Retinal pigment epithelial cell (primary cell): ENCODE measurements around the gene ICAM4.

Experiments
- DNase-seq: peaks from one replicate; pipeline ENCODE4 v3.0.0-alpha.2; 2010; ENCODE audit warnings: low read depth
- H3K4me3 ChIP-seq: 2 replicates; pipeline ENCODE4 v1.5.1; 2011; ENCODE audit warnings: mild to moderate bottlenecking, low read length, control low read depth, moderate library complexity
- TF ChIP-seq, protein P1 (sequence below): conservative IDR thresholded peaks from 2 replicates; pipeline ENCODE4 v1.5.1; 2011; ENCODE audit warnings: low read depth, low read length, control low read depth, inconsistent platforms

The ICAM4 gene

DNA sequence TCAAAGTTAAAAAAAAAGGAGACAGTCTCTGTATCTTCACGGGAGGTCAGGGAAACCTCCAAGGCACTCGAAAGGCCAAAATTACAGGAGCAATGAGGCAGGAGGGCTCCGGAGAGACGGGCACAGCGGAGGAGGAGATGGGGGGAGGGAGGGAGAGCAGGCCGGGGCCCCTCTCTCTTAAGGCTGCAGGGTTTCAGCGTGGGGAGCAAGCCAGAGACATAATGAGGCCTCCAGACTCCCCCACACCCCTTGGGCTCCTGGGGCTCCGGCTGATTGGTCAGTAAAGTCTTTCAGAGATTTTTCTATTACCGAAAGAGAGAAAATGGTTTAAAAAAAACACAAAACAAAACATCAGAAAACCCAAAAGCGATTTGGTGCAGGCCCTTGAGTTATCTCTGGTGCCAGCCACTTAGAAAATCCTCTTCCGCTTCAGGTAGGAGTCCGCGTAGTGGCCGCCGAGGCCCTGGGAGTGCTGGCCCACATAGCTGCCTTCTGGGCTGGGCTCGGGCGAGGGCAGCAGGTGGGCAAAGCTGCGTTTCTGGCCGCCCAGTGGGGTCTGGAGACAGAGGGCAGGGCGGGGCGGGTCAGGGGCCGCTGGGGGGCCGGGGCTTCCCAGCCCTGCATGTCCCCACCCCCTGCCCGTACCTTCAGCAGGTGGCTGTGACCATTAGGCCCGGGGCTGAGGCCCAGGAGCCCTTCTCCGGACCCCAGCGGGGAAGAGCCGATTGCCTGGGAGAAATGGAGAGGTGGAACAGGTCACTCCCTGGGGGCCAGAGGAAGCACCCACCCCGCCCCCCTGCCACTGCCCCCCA is 30.5 kb downstream of the ICAM4 start:
- TF ChIP-seq, protein P1, sequence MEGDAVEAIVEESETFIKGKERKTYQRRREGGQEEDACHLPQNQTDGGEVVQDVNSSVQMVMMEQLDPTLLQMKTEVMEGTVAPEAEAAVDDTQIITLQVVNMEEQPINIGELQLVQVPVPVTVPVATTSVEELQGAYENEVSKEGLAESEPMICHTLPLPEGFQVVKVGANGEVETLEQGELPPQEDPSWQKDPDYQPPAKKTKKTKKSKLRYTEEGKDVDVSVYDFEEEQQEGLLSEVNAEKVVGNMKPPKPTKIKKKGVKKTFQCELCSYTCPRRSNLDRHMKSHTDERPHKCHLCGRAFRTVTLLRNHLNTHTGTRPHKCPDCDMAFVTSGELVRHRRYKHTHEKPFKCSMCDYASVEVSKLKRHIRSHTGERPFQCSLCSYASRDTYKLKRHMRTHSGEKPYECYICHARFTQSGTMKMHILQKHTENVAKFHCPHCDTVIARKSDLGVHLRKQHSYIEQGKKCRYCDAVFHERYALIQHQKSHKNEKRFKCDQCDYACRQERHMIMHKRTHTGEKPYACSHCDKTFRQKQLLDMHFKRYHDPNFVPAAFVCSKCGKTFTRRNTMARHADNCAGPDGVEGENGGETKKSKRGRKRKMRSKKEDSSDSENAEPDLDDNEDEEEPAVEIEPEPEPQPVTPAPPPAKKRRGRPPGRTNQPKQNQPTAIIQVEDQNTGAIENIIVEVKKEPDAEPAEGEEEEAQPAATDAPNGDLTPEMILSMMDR = no peak
- no peak overlapping the region for H3K4me3 ChIP-seq
- DNase-seq = no peak

DNA sequence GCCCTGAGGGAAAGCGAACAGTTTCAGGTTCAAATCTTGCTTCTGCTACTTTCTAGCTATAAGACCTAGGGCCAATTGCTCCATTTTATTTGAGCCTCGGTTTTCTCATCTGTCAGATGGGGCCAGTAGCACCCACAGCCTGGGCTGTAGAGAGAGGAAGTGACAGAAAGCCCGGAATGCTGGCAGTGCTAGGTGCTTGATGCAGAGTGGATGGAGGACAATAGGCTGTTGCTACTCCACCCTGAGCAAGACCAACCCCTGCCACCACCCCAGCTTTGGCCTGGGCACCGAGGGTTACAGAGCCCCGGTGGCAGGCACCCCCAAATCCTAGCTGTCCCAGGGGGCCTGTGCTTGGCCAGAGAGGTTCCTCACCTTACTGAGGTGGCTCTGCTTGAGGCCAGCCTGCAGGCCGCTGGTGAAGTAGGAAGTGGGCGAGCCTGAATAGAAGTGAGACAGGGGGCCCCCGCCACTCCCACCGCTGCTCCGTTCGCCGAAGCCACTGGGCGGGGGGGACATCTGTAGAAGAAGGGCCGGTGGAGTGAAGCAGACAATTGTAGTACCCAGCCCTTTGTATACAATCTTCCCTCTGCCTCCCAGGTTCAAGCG is 31.2 kb downstream of the ICAM4 start:
- no peak overlapping the region for H3K4me3 ChIP-seq
- TF ChIP-seq, protein P1 = no peak
- DNase-seq = no peak

DNA sequence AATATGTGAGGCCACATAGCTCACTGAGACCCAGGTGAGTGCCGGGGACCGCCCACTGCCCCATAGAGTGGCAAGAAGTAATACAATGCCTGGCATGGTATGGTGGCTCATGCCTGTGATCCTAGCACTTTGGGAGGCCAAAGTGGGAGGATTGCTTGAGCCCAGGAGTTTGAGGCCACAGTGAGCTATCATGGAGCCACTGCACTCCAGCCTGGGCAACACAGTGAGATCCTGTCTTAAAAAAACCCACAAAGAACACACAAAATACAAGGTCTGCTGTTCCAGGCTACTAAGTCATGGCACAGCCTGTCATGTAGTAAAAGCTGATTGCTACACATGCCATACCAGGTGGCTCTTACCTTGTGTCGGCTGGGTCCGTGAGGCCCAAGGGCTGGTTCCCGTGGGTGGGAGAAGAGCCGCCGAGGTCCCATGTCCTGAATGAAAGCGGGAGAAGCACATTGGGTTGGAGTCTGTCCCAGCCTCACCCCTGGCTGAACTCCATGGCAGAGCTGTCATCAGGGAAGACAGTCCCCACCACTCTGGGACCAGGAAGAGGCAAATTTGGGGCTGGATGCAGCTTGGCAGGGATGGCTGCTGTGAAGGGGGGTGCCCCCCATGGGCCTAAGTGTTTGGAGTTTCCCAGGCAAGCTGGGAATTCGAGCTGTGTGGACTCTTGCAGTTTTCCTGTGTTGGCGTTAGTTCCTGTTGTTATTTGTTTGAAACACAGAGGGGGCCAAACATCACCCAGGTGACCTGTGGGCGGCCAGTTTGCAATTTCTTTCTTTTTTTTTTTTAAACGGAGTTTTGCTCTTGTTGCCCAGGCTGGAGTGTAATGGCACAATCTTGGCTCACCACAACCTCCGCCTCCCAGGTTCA is 32.3 kb downstream of the ICAM4 start:
- no peak for DNase-seq

DNA sequence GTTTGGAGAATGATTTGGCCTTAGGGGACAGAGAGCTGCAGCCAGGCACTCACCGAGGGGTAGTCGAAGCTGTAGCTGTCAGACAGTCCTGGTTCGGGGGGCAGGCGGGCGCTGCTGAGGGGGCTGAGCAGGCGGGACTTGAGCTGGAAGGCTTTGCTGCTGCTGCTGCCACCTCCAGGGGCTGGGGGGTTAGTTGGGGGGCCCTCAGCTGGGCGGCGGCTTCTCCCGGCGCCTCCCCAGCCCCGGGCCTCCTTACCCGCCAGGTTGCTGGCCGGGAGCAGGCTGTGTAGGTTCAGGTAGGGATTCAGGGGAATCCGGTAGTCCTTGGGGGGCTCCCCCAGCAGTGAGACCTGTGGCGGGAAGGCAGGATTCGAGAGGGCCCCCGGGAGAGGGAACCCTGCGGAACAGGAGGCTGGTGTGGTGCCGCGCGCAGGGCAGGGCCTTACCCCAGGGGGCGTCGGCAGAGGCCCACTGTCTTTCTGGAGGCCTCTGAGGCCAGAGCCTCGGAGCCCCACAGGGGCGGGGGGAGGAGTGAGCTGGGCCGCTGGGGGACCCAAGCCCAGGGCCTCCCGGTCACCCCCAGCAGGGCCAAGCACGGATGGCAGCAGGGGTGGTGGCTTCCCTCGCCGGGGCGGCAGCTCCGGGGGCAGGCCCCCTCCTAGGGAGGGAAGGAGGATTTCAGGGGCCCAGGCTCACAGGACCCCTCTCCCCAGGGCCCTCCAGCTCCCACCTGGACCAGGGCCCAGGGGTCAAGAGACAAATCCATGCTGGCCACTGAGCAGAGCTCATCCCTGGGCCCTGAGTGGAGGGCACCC is 34.1 kb downstream of the ICAM4 start:
- no peak overlapping the region for H3K4me3 ChIP-seq
- TF ChIP-seq, protein P1 = no peak
- no peak for DNase-seq

More for the DNA sequence above, 32.3 kb downstream of the ICAM4 start:
- no peak overlapping the region for H3K4me3 ChIP-seq
- TF ChIP-seq, protein P1 = no peak

DNA sequence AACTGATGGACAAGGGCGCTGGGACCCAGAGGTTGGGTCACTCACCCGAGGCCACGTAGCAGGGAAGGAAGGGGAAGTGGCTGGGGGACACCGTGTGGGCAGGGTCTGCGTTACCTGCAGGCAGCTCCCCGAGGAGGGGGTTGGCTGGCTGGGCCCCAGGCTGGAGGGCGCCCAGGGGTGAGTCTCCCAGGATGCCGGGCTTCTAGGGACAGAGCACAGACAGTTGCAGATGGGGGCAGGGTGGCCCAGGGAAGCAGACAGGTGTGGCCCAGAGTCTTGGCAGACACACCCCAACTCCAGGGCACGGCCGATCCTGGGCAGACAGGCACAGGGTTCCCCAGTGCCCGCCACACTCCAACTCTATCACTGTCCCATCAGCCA is 34.7 kb downstream of the ICAM4 start:
- H3K4me3 ChIP-seq = no peak overlapping the region
- TF ChIP-seq, protein P1 = no peak
- DNase-seq = no peak

DNA sequence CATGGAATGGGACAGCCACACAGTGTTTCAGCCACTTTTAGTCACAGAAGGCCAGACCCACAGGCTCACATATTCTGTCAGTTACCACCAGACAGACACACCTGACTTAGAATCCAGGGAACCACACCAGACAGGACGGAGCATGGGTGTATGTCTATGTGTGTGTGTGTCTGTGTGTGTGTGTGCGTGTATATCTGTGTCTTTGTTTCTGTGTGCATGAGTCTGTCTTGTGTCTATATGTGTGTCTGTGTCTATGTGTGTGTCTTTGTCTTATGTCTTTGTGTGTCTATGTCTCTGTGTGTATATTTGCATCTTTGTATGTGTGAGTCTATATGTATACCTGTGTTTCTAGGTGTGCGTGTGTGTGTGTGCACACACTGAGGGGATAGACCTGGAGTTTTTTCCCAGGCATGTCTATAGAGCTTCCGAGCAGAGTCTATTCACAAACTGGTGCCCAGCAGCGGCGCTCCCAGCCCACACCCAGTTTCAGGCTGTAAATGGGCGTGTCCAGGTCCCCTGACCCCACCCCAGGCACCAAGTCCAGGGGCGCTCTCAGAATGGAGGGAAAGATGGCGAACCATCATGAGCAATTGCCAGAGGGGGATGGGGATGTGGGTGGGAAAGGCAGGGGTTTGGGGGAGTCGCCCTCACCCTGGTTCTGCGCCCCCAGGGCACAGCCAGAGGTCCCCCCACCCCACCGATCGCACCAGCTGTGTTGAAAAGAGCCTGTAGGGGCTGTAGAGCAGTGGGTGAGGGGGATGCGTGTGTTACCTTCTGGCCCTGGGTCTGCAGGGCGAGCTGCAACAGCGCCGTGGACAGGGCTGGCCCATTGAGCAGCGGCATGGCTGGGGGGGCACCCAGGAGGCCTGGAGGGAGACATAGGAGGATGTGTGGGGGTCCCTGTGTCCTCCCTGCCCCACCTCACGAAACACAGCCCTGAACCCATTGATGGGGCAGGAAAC is 35.4 kb downstream of the ICAM4 start:
- no peak overlapping the region for H3K4me3 ChIP-seq
- TF ChIP-seq, protein P1 = no peak
- no peak for DNase-seq
